ENCODE measurements around the gene FCGBP.

The FCGBP gene

DNA sequence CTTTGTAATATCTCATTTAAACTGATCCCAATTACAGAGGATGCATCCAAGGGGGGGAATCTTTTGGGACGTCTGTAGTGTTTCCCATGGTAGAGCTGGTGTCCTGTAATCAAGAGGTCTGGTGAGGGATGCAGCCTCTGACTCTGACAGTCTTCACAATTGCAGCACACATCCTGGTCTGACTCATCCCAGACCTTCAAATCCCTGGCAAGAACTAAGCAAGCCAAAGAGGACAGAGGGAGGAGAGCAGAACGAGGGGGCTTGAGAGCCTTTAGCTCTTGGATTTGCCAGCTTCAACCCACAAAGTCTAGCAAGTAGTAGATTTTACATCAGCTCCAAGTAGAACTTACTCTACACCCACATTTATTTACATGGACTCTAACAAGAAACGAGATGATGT, 17.3 kb upstream of the FCGBP start:
- Histone ChIP-seq H3K4me3 (ENCODE audit: low read depth, low read length) (no peak overlapping the region), H3K36me3 (replicated peaks) (no peaks in the 10 kb centered on the region), H3K27ac (no peak overlapping the region), H3K27me3 (replicated peaks) (no peaks in the 10 kb centered on the region)
- no peak for TF ChIP-seq CTCF (IDR thresholded peaks at IDR 0.05; ENCODE audit: low read depth, low read length, missing control alignments)
- in situ Hi-C loops (cut with HindIII; ENCODE audit: low pct_ligation_motif_present, low sequenced_read_pairs) = no loop called here
- DNase-seq = peak; percentile 69

DNA sequence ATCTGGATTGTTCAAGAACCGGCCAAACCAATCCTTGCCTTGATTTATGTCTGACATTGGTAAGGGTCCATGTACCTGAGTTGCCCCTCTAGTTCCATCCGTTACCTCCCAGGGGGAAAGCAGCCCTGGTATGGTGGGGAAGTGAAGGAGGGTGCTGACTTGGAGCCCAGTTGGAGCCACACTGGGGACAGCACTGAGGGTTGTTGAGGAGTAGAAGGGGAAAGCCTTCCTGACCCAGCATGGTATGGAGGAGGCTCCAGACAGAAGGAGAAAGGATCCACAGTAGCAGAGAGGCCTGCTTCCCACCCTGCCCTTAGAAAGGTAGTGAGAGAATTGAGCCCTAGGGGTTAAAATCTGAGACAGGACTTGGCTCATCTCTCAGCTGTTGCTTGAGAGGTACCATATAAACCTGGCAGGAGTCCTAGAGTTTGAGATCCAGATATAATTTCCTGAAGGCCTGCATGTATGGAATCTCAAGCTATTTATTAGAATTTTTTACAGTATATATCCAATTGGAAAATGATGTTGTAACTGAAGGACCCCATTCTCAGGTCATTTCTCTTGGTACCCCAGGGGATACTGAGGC, 16.7 kb upstream of the FCGBP start:
- Histone ChIP-seq H3K36me3 (replicated peaks) (no peaks in the 10 kb centered on the region), H3K27ac (no peak overlapping the region), H3K4me3 (ENCODE audit: low read depth, low read length) (no peak overlapping the region), H3K27me3 (replicated peaks) (no peaks in the 10 kb centered on the region)
- in situ Hi-C loops (cut with HindIII; ENCODE audit: low pct_ligation_motif_present, low sequenced_read_pairs) = no loop called here
- DNase-seq = no peak
- TF ChIP-seq CTCF (IDR thresholded peaks at IDR 0.05; ENCODE audit: low read depth, low read length, missing control alignments) = no peak

GRCh38 chr19:39949026-39949747, 14.8 kb upstream of the FCGBP start:
- no peak for TF ChIP-seq CTCF (IDR thresholded peaks at IDR 0.05; ENCODE audit: low read depth, low read length, missing control alignments)
- no peak overlapping the region for H3K4me3 ChIP-seq (ENCODE audit: low read depth, low read length)
- no peaks in the 10 kb centered on the region for H3K27me3 ChIP-seq (replicated peaks)
- H3K27ac ChIP-seq = no peak overlapping the region
- in situ Hi-C loops (cut with HindIII; ENCODE audit: low pct_ligation_motif_present, low sequenced_read_pairs) = no loop called here
- no peaks in the 10 kb centered on the region for H3K36me3 ChIP-seq (replicated peaks)
- no peak for DNase-seq

GRCh38 chr19:39946532-39946931, 12.1 kb upstream of the FCGBP start:
- Histone ChIP-seq H3K4me3 (ENCODE audit: low read depth, low read length) (no peak overlapping the region), H3K36me3 (replicated peaks) (no peaks in the 10 kb centered on the region), H3K27me3 (replicated peaks) (no peaks in the 10 kb centered on the region), H3K27ac (no peak overlapping the region)
- DNase-seq = no peak
- in situ Hi-C loops (cut with HindIII; ENCODE audit: low pct_ligation_motif_present, low sequenced_read_pairs) = no loop called here
- no peak for TF ChIP-seq CTCF (IDR thresholded peaks at IDR 0.05; ENCODE audit: low read depth, low read length, missing control alignments)

- H3K27ac ChIP-seq = no peak overlapping the region
- no peaks in the 10 kb centered on the region for H3K36me3 ChIP-seq (replicated peaks)
- no peak for DNase-seq
- no peak overlapping the region for H3K4me3 ChIP-seq (ENCODE audit: low read depth, low read length)
- no peak for TF ChIP-seq CTCF (IDR thresholded peaks at IDR 0.05; ENCODE audit: low read depth, low read length, missing control alignments)
- in situ Hi-C loops (cut with HindIII; ENCODE audit: low pct_ligation_motif_present, low sequenced_read_pairs) = no loop called here
- no peaks in the 10 kb centered on the region for H3K27me3 ChIP-seq (replicated peaks)
These were observed 9.2 kb upstream of the FCGBP start for GRCh38 chr19:39943586-39943985.

DNA sequence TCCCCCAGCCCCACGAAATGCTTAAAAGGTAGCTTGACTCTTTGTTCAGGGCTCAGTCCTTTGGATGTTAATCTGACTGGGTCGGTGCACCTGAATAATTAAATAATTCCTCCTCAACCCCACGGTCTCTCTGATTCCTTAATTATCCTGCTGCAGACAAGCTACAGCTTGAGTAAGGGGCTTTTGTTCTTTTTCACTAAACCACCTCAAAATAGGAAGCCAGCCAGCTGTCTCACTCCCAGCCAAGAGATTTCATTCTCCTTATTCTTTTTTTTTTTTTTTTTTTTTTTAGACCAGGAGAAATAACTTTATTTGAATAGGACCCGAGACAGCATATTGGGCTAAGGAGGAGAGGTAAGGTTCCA, 7.9 kb upstream of the FCGBP start:
- Histone ChIP-seq H3K4me3 (ENCODE audit: low read depth, low read length) (no peak overlapping the region), H3K27ac (peak overlapping the region; percentile 27), H3K27me3 (replicated peaks) (no peaks in the 10 kb centered on the region), H3K36me3 (replicated peaks) (no peaks in the 10 kb centered on the region)
- TF ChIP-seq CTCF (IDR thresholded peaks at IDR 0.05; ENCODE audit: low read depth, low read length, missing control alignments) = no peak
- in situ Hi-C loops (cut with HindIII; ENCODE audit: low pct_ligation_motif_present, low sequenced_read_pairs) = no loop called here
- no peak for DNase-seq

All from brain microvascular endothelial cell (primary cell).